ENCODE measurements around the gene PDRG1. TPM values are rescaled to one million over a fixed set of nuclear protein-coding genes. Genes with fewer than 3 reads are reported as not detected.

Gene PDRG1
- total and polyA plus RNA-seq, 2 donors (not counting 1 experiment from before 2014, with no cell fraction given) = 12.7 to 18.6 TPM

DNA sequence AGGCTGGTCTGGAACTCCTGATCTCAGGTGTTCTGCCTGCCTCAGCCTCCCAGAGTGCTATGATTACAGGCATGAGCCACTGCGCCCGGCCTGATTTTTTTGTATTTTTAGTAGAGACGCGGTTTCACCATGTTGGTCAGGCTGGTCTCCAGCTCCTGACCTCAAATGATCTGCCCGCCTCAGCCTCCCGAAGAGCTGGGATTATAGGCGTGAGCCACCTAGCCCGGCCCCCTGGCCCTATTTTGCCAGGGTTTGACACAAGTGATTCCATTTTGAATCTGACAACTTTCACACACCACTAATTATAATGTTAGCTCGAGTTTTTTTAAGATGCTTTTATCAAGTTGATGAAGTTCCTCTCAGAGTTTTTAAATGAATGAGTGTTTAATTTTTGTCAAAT lies 55.8 kb downstream of the PDRG1 start:
- Histone ChIP-seq H3K79me2 (ENCODE audit: control insufficient read depth, insufficient read depth, low read length) (no peaks in the 10 kb centered on the region), H3K4me3 (ENCODE audit: control extremely low read depth in 1 of 5, extremely low read depth in 1 of 5, insufficient read depth in 1 of 5, low read depth in 2 of 5, low read length in 4 of 5) (no peak overlapping the region), H3K36me3 (replicated peaks in 1 of 2; ENCODE audit: control extremely low read depth in 1 of 2, control insufficient read depth in 1 of 2, extremely low read depth in 1 of 2, insufficient read depth in 2 of 2, low read length in 1 of 2) (no peaks in the 10 kb centered on the region), H2AFZ (ENCODE audit: insufficient read depth, low read depth, low read length, poor library complexity, severe bottlenecking) (no peak overlapping the region), H3K4me1 (ENCODE audit: control insufficient read depth in 2 of 2, insufficient read depth in 2 of 2, low read length in 2 of 2) (peaks cover 10 to 15% of the 10 kb centered on the region in 2 donors), H3K4me2 (replicated peaks; ENCODE audit: low read depth, low read length, poor library complexity, severe bottlenecking) (no peak overlapping the region), H3K27ac (ENCODE audit: low read length in 2 of 2) (peak overlapping the region; percentile 94), H4K20me1 (ENCODE audit: control insufficient read depth, insufficient read depth, low read length, poor library complexity, severe bottlenecking) (no peaks in the 10 kb centered on the region), H3K9ac (ENCODE audit: low read length) (no peak overlapping the region), H3K9me3 (ENCODE audit: control extremely low read depth in 1 of 3, control insufficient read depth in 2 of 3, insufficient read depth in 1 of 3, low read length in 2 of 3) (peaks cover 0 to 4% (median 0%) of the 10 kb centered on the region in 3 donors), H3K27me3 (replicated peaks in 1 of 4; ENCODE audit: control extremely low read depth in 1 of 4, control insufficient read depth in 3 of 4, insufficient read depth in 4 of 4, low read length in 3 of 4) (no peaks in the 10 kb centered on the region)
- intact Hi-C loops (cut with micrococcal nuclease) = no loop called here
- H3K4me1 Mint-ChIP-seq = peaks cover 15% of the 10 kb centered on the region
- POLR2A ChIA-PET = interaction anchor here (0.6 to 2.4 kb wide), 2 partner anchors 16 to 924 kb away, joined by 3 to 9 read pairs; partner anchors contain the start of gene MAPRE1
- H3K27me3 Mint-ChIP-seq = no peaks in the 10 kb centered on the region
- 100% methylated on average over 2 of the region's 9 CpGs for WGBS (ENCODE audit: insufficient coverage)
- CTCF ChIA-PET = interaction anchor here (1.4 kb wide), 1 partner anchor 9 kb away, joined by 3 read pairs; no protein-coding TSS in a partner anchor
- DNase-seq = no peak
- peak overlapping the region; percentile 53 for H3K27ac Mint-ChIP-seq
- no peak for TF ChIP-seq EZH2 (IDR thresholded peaks at IDR 0.05; ENCODE audit: borderline replicate concordance, insufficient read depth, low read depth, low read length, poor library complexity, severe bottlenecking)
- TF ChIP-seq, protein P1, sequence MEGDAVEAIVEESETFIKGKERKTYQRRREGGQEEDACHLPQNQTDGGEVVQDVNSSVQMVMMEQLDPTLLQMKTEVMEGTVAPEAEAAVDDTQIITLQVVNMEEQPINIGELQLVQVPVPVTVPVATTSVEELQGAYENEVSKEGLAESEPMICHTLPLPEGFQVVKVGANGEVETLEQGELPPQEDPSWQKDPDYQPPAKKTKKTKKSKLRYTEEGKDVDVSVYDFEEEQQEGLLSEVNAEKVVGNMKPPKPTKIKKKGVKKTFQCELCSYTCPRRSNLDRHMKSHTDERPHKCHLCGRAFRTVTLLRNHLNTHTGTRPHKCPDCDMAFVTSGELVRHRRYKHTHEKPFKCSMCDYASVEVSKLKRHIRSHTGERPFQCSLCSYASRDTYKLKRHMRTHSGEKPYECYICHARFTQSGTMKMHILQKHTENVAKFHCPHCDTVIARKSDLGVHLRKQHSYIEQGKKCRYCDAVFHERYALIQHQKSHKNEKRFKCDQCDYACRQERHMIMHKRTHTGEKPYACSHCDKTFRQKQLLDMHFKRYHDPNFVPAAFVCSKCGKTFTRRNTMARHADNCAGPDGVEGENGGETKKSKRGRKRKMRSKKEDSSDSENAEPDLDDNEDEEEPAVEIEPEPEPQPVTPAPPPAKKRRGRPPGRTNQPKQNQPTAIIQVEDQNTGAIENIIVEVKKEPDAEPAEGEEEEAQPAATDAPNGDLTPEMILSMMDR (IDR thresholded peaks at IDR 0.05) = no peak
- no peaks in the 10 kb centered on the region for H3K9me3 Mint-ChIP-seq (ENCODE audit: insufficient read depth)
- no peak for ATAC-seq (ENCODE audit: low read depth)
- no peak overlapping the region for H3K4me3 Mint-ChIP-seq

DNA sequence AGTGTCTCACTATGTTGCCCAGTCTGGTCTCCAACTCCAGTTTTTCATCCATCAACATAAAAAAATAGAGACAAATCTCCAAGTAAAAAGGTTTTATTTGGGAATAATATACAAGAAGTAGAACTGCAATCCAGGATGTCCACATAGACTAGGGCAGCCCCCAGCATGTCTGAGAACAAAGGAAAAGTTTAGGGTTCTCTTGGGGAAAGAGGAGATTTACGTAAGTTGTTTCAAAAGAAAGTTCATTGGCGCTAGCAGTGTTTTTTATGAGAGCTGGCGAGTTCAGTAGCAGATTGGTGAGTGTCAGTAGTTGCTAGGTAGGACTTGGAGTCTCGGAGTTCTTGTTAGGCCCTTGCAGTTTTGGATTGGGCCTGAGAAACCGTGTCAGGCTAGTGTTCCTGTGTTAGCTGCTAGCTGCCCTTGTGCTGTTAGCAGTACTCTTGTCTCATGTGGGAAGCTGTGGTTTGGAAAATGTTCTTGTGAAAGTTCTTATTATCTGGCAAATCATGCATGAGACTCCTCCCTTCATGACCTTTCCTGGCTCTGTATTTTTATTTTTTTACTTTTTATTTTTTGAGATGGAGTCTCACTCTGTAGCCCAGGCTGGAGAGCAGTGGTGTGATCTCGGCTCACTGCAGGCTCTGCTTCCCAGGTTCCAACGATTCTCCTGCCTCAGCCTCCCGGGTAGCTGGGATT lies 56.7 kb downstream of the PDRG1 start:
- Mint-ChIP-seq H3K27ac (peak overlapping the region; percentile 79), H3K4me3 (peak overlapping the region; percentile 28), H3K4me1 (peaks cover 15% of the 10 kb centered on the region), H3K9me3 (ENCODE audit: insufficient read depth) (no peaks in the 10 kb centered on the region), H3K27me3 (no peaks in the 10 kb centered on the region)
- H3K36me3 ChIP-seq (replicated peaks in 1 of 2; ENCODE audit: control extremely low read depth in 1 of 2, control insufficient read depth in 1 of 2, extremely low read depth in 1 of 2, insufficient read depth in 2 of 2, low read length in 1 of 2) = no peaks in the 10 kb centered on the region
- ATAC-seq (ENCODE audit: low read depth) (peak; percentile 100), DNase-seq (peak; percentile 89)
- H3K4me1 ChIP-seq (ENCODE audit: control insufficient read depth in 2 of 2, insufficient read depth in 2 of 2, low read length in 2 of 2) = peaks cover 10 to 15% of the 10 kb centered on the region in 2 donors
- peak overlapping the region; percentile 94 for H3K27ac ChIP-seq (ENCODE audit: low read length in 2 of 2)
- H3K4me3 ChIP-seq (ENCODE audit: control extremely low read depth in 1 of 5, extremely low read depth in 1 of 5, insufficient read depth in 1 of 5, low read depth in 2 of 5, low read length in 4 of 5) = peak overlapping the region in 1 of 5 experiments; percentile 40
- TF ChIP-seq, protein P1 (IDR thresholded peaks at IDR 0.05) = no peak
- no peak for TF ChIP-seq EZH2 (IDR thresholded peaks at IDR 0.05; ENCODE audit: borderline replicate concordance, insufficient read depth, low read depth, low read length, poor library complexity, severe bottlenecking)
- peak overlapping the region; percentile 71 for H3K4me2 ChIP-seq (replicated peaks; ENCODE audit: low read depth, low read length, poor library complexity, severe bottlenecking)
- POLR2A ChIA-PET = interaction anchor here (0.6 to 2.4 kb wide), 3 partner anchors 16 to 925 kb away, joined by 3 to 9 read pairs (median 4); partner anchors contain the start of genes DUSP15, MAPRE1 and TTLL9
- intact Hi-C loops (cut with micrococcal nuclease) = loop anchor here (1.0 kb wide), 2 partner anchors 15 to 57 kb away; partner anchors contain the start of gene PDRG1
- peak overlapping the region; percentile 74 for H2AFZ ChIP-seq (ENCODE audit: insufficient read depth, low read depth, low read length, poor library complexity, severe bottlenecking)
- H3K9me3 ChIP-seq (ENCODE audit: control extremely low read depth in 1 of 3, control insufficient read depth in 2 of 3, insufficient read depth in 1 of 3, low read length in 2 of 3) = peaks cover 0 to 4% (median 0%) of the 10 kb centered on the region in 3 donors
- H3K9ac ChIP-seq (ENCODE audit: low read length) = peak overlapping the region; percentile 23
- no peaks in the 10 kb centered on the region for H3K79me2 ChIP-seq (ENCODE audit: control insufficient read depth, insufficient read depth, low read length)
- H4K20me1 ChIP-seq (ENCODE audit: control insufficient read depth, insufficient read depth, low read length, poor library complexity, severe bottlenecking) = no peaks in the 10 kb centered on the region
- CTCF ChIA-PET = interaction anchor here (0.6 to 1.5 kb wide), 8 partner anchors 10 to 196 kb away, joined by 3 to 7 read pairs (median 3); no protein-coding TSS in a partner anchor
- no peaks in the 10 kb centered on the region for H3K27me3 ChIP-seq (replicated peaks in 1 of 4; ENCODE audit: control extremely low read depth in 1 of 4, control insufficient read depth in 3 of 4, insufficient read depth in 4 of 4, low read length in 3 of 4)
- WGBS (ENCODE audit: insufficient coverage) = 27% methylated on average over 8 of the region's 8 CpGs
